ENCODE measurements around the gene DRICH1. TPM values are rescaled to one million over a fixed set of nuclear protein-coding genes. Genes with fewer than 3 reads are reported as not detected.

DRICH1 gene
- total RNA-seq, 6 experiments from 2014 or later: 0.27 to 0.47 TPM; not detected in 4

DNA sequence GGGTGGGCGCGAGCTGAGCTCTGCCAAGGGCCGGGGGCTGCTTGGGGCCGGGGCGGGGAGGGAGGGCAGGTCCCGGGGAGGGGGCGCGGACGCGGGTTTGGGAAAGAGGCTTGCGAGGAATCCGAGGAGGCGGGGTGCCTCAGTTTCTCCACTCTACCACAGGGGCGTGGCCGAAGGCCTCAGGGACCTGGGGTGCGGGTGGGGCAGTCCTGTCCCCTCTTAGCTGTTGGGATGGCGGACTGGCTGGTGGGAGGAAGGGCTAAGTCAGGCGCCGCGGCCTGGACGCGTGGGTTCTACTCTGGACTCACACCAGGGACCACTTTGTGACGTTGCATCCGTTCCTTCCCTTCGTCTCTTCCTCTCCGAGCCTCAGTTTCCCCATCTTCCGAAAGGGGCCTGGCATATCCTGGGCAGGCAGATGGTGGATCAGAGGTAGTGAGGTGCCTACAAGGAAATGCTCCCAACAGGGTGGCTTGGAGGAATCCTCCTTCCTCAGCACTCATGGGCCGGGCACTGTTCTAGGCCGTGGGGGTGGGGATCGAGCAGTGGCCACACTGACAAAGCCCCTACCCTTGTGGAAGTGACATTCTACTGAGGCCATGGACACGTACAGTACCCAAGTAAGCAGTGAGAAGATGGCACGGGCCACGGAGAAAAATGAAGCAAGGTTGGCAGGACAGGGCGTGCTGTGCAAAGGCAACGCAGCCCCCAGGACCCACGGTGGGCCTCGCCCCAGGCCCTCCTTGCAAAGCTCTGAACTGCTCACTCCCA, 65.2 kb downstream of the DRICH1 start:
- Histone ChIP-seq H3K36me3 (no peaks in the 10 kb centered on the region), H3K27me3 (no peaks in the 10 kb centered on the region), H3K4me1 (peaks cover 0 to 8% (median 0%) of the 10 kb centered on the region in 4 donors), H3K27ac (no peak overlapping the region), H3K9me3 (no peaks in the 10 kb centered on the region), H3K4me3 (peak overlapping the region; percentile 32 to 51 (median 50))
- 85% methylated on average over 17 of the region's 37 CpGs for WGBS (ENCODE audit: insufficient coverage, low coverage, low lambda C conversion rate, missing lambda C conversion rate)
- TF ChIP-seq, protein P1, sequence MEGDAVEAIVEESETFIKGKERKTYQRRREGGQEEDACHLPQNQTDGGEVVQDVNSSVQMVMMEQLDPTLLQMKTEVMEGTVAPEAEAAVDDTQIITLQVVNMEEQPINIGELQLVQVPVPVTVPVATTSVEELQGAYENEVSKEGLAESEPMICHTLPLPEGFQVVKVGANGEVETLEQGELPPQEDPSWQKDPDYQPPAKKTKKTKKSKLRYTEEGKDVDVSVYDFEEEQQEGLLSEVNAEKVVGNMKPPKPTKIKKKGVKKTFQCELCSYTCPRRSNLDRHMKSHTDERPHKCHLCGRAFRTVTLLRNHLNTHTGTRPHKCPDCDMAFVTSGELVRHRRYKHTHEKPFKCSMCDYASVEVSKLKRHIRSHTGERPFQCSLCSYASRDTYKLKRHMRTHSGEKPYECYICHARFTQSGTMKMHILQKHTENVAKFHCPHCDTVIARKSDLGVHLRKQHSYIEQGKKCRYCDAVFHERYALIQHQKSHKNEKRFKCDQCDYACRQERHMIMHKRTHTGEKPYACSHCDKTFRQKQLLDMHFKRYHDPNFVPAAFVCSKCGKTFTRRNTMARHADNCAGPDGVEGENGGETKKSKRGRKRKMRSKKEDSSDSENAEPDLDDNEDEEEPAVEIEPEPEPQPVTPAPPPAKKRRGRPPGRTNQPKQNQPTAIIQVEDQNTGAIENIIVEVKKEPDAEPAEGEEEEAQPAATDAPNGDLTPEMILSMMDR (IDR thresholded peaks at IDR 0.05): no peak
- no peak for TF ChIP-seq POLR2A (IDR thresholded peaks at IDR 0.05)
- DNase-seq: peak in 1 of 3 donors; percentile 26
- no peak for ATAC-seq
- intact Hi-C loops (cut with DNase I): no loop called here

- Histone ChIP-seq H3K36me3 (no peaks in the 10 kb centered on the region), H3K4me3 (peak overlapping the region; percentile 32 to 51 (median 50)), H3K27ac (no peak overlapping the region), H3K4me1 (peaks cover 0 to 8% (median 0%) of the 10 kb centered on the region in 4 donors), H3K27me3 (no peaks in the 10 kb centered on the region), H3K9me3 (no peaks in the 10 kb centered on the region)
- TF ChIP-seq, protein P1 (IDR thresholded peaks at IDR 0.05): no peak
- no peak for TF ChIP-seq POLR2A (IDR thresholded peaks at IDR 0.05)
- WGBS (ENCODE audit: insufficient coverage, low coverage, low lambda C conversion rate, missing lambda C conversion rate): under 1% methylated on average over 34 of the region's 73 CpGs
- DNase-seq: peak in 1 of 3 donors; percentile 47
- intact Hi-C loops (cut with DNase I): no loop called here
- ATAC-seq: peak; percentile 37 to 76 (median 59)
These were observed 66.0 kb downstream of the DRICH1 start for GRCh38 chr22:23565915-23566704.

DNA sequence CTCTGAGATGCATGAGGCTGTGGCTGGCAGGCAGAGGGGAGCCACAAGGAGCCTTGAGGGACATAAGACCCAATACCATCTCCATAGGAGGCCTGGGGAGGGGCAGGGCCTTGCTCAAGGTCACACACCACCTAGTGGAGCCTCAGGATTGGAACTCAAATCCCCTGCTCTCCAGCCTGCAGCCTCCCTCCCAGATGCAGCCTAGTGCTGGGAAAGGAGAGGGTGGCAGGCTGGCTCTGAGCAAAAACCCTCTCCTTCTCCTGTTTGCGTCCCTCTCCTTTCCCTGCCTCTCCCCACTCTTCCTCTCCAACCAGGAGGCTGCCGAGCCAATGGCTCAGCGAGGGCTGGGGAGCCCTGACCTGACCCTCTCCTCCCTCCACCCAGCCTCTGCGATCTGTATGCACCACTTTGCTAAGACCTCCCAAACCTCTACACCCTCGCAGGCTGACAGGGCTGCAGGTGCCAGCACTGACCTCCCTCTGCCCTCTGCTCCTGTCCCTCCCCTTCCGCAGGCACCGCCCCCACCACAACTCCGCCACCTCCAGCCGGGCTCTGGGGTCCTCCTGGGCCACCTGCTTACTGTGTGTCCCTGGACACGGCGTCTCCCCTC, 66.7 kb downstream of the DRICH1 start:
- Histone ChIP-seq H3K4me3 (peak overlapping the region; percentile 32 to 51 (median 50)), H3K27me3 (no peaks in the 10 kb centered on the region), H3K27ac (no peak overlapping the region), H3K36me3 (no peaks in the 10 kb centered on the region), H3K4me1 (peaks cover 0 to 8% (median 0%) of the 10 kb centered on the region in 4 donors), H3K9me3 (no peaks in the 10 kb centered on the region)
- DNase-seq (peak in 1 of 3 donors; percentile 38), ATAC-seq (peak; percentile 73 to 82 (median 77))
- no peak for TF ChIP-seq POLR2A (IDR thresholded peaks at IDR 0.05)
- TF ChIP-seq, protein P1 (IDR thresholded peaks at IDR 0.05): no peak
- intact Hi-C loops (cut with DNase I): no loop called here
- 17% methylated on average over 9 of the region's 11 CpGs for WGBS (ENCODE audit: insufficient coverage, low coverage, low lambda C conversion rate, missing lambda C conversion rate)

DNA sequence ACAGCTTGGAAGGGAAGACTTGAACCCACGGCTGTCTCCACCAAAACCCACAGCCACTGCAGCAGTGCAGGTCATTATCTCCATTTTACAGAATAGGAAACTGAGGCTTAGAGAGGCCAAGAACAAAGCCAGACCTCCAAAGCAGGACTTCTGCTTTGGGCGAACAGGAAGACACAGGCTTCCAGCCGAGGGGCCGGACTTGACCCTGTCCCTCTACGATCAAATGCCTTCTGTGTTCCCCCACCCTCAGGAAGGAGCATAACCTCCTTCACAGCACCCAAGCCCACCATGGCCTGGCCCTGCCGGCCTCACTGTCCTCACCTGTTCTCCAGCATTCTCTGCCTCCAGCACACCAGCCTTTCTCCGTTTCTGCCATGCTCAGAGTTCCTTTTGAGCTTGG, 67.8 kb downstream of the DRICH1 start:
- 50% methylated on average over 1 of the region's 7 CpGs for WGBS (ENCODE audit: insufficient coverage, low coverage, low lambda C conversion rate, missing lambda C conversion rate)
- DNase-seq (no peak), ATAC-seq (no peak)
- H3K9me3 ChIP-seq: no peaks in the 10 kb centered on the region
- H3K4me1 ChIP-seq: peaks cover 0 to 8% (median 0%) of the 10 kb centered on the region in 4 donors
- H3K27me3 ChIP-seq: no peaks in the 10 kb centered on the region
- TF ChIP-seq, protein P1 (IDR thresholded peaks at IDR 0.05): no peak
- TF ChIP-seq POLR2A (IDR thresholded peaks at IDR 0.05): no peak
- intact Hi-C loops (cut with DNase I): no loop called here
- no peaks in the 10 kb centered on the region for H3K36me3 ChIP-seq
- H3K27ac ChIP-seq: no peak overlapping the region
- no peak overlapping the region for H3K4me3 ChIP-seq

All from right lobe of liver (tissue), 6 donors.